Ascending aorta (tissue), 2 donors: Measurements from ENCODE around the gene CACNA1D. TPM values are rescaled to one million over a fixed set of nuclear protein-coding genes. Genes with fewer than 3 reads are reported as not detected.
A peak's percentile ranks its signal among the peaks of the same experiment; 100 is the strongest.

Experiments
- DNase-seq, 2 donors: peaks; one replicate each; pipeline ENCODE4 v3.0.0-alpha.2; 2019; ENCODE audit warnings: low spot score in 2 of 2
- H3K27ac ChIP-seq, 2 donors: fragments of 200-600 bp; sonication (generic); one replicate each; pipeline ENCODE4 v1.5.1; 2016 to 2017; ENCODE audit warnings: mild to moderate bottlenecking in 1 of 2
- H3K27me3 ChIP-seq: fragments of 200-600 bp; sonication (generic); one replicate; pipeline ENCODE4 v1.5.1; 2017
- H3K36me3 ChIP-seq, 2 donors: fragments of 200-600 bp; sonication (generic); one replicate each; pipeline ENCODE4 v1.5.1; 2016
- H3K4me1 ChIP-seq, 2 donors: fragments of 200-600 bp; sonication (generic); one replicate each; pipeline ENCODE4 v1.5.1; 2016 to 2017; ENCODE audit warnings: mild to moderate bottlenecking in 1 of 2
- H3K4me3 ChIP-seq, 2 donors: fragments of 200-600 bp; sonication (generic); one replicate each; pipeline ENCODE4 v1.5.1; 2016 to 2017; ENCODE audit warnings: mild to moderate bottlenecking in 1 of 2
- H3K9me3 ChIP-seq, 2 donors: fragments of 200-600 bp; sonication (generic); one replicate each; pipeline ENCODE4 v1.5.1; 2016
- intact Hi-C: fragments of 100-400 bp; cut with DNase I; formaldehyde crosslinking; loops from one replicate; pipeline ENCODE4 v1.15.1; 2023
- total RNA-seq: library from RNA; depleted of rRNA; stranded (reverse); fragments of >200 nt; gene quantifications from one replicate; pipeline ENCODE4 v1.1.0, GENCODE V29; 2016
- TF ChIP-seq, protein P1 (sequence below), 3 experiments: fragments of 200-600 bp in 2 of 3; fragments of 450-650 bp in 1 of 3; sonication (generic) in 2 of 3; IDR thresholded peaks; one replicate each; pipeline ENCODE4 v1.5.1; 2016 to 2019; ENCODE audit warnings: antibody characterized with exemption in 3 of 3, mild to moderate bottlenecking in 1 of 3, moderate library complexity in 1 of 3

The CACNA1D gene
- total RNA-seq, 1 donor from 2014 or later = 0.43 TPM

GRCh38 chr3:53815067-53815466 lies 320.7 kb downstream of the CACNA1D start:
- Histone ChIP-seq H3K4me3 (no peak overlapping the region), H3K4me1 (no peaks in the 10 kb centered on the region), H3K9me3 (no peaks in the 10 kb centered on the region), H3K27me3 (no peaks in the 10 kb centered on the region), H3K36me3 (no peaks in the 10 kb centered on the region), H3K27ac (no peak overlapping the region)
- DNase-seq = peak in 1 of 2 donors; percentile 34
- TF ChIP-seq, protein P1, sequence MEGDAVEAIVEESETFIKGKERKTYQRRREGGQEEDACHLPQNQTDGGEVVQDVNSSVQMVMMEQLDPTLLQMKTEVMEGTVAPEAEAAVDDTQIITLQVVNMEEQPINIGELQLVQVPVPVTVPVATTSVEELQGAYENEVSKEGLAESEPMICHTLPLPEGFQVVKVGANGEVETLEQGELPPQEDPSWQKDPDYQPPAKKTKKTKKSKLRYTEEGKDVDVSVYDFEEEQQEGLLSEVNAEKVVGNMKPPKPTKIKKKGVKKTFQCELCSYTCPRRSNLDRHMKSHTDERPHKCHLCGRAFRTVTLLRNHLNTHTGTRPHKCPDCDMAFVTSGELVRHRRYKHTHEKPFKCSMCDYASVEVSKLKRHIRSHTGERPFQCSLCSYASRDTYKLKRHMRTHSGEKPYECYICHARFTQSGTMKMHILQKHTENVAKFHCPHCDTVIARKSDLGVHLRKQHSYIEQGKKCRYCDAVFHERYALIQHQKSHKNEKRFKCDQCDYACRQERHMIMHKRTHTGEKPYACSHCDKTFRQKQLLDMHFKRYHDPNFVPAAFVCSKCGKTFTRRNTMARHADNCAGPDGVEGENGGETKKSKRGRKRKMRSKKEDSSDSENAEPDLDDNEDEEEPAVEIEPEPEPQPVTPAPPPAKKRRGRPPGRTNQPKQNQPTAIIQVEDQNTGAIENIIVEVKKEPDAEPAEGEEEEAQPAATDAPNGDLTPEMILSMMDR (IDR thresholded peaks at IDR 0.05) = no peak
- intact Hi-C loops = no loop called here

DNA sequence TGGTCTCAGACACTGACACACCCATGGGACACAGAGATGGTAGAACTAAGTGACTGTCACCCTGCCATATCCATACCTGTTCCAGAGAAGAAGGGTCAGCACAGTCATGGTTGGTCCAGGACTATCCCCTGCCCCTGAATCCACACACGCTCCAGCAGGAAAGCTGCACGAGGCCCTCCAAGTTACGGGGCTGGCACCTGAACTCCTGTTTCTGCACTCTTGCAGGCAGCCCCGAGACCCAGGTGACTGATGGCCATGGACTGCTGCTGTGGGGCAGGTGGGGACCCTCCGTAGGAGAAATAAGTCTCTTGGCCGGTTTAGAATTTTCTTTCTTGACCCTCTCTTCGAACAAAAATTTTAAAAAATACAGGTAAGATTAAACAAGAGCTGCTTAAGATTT lies 321.2 kb downstream of the CACNA1D start:
- intact Hi-C loops = no loop called here
- no peak overlapping the region for H3K27ac ChIP-seq
- no peaks in the 10 kb centered on the region for H3K9me3 ChIP-seq
- no peaks in the 10 kb centered on the region for H3K27me3 ChIP-seq
- no peak for DNase-seq
- TF ChIP-seq, protein P1 (IDR thresholded peaks at IDR 0.05) = no peak
- H3K4me3 ChIP-seq = no peak overlapping the region
- no peaks in the 10 kb centered on the region for H3K36me3 ChIP-seq
- H3K4me1 ChIP-seq = no peaks in the 10 kb centered on the region

DNA sequence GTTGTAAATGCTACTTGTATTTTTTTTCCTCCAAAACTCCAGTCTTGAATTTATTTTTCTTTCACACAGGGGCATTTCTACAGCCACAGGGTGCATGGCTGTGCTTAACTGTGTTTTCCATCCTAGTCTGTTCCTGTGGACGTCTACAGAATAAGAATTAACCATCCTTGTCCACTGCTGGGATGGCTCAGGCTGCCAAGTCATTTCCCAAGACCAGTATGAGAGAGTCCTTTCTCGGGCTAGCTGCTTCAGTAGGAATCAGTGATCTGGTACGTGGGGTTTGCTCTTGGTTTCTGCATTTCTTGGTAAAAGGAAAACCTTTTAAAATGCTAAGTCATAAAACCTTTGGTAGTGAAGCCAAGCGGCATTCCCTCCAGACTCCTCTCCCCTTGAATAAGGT lies 322.0 kb downstream of the CACNA1D start:
- no peak for DNase-seq
- Histone ChIP-seq H3K27me3 (no peaks in the 10 kb centered on the region), H3K27ac (no peak overlapping the region), H3K36me3 (no peaks in the 10 kb centered on the region), H3K9me3 (no peaks in the 10 kb centered on the region), H3K4me1 (no peaks in the 10 kb centered on the region), H3K4me3 (no peak overlapping the region)
- intact Hi-C loops = no loop called here
- TF ChIP-seq, protein P1 (IDR thresholded peaks at IDR 0.05) = no peak

DNA sequence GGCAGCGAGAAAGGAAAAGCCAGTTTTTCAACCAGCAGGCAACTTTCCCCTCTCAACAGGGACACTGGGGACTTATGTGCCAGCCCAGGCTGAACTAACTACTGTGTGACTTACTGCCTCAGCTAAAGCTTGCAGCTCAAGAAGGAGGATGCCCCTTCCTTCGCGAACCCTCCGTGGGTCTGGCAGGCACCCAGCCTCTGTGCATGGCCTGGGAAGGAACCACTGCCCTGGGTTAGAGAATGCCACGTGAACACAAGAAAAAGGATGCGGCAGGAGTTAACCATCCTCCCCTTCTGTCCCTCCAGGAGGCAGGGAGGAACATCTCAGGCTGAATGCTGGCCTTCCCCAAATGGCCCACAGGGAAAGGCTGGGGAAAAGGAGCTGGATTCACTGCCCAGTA lies 322.8 kb downstream of the CACNA1D start:
- TF ChIP-seq, protein P1 (IDR thresholded peaks at IDR 0.05) = no peak
- no peaks in the 10 kb centered on the region for H3K9me3 ChIP-seq
- no peaks in the 10 kb centered on the region for H3K27me3 ChIP-seq
- no peak overlapping the region for H3K27ac ChIP-seq
- no peaks in the 10 kb centered on the region for H3K4me1 ChIP-seq
- no peaks in the 10 kb centered on the region for H3K36me3 ChIP-seq
- intact Hi-C loops = no loop called here
- DNase-seq = peak in 1 of 2 donors; percentile 48
- H3K4me3 ChIP-seq = no peak overlapping the region

DNA sequence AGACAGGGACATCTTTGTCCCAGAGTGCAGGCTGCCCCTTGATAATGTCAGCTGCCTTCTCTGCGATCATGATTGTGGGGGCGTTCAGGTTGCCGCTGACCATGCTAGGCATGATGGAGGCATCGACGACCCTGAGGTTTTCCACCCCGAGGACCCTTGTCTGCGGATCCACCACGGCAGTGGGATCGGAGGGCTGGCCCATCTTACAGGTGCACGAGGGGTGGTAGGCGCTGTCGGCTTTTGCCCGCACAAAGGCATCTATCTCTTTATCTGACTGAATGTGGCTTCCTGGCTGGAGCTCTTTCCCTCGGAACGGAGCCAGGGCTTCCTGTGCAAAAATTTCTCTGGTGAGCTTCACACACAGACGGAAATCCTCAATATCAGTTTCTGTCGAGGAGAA lies 323.4 kb downstream of the CACNA1D start:
- TF ChIP-seq, protein P1 (IDR thresholded peaks at IDR 0.05) = no peak
- peak in 1 of 2 donors; percentile 50 for DNase-seq
- Histone ChIP-seq H3K9me3 (no peaks in the 10 kb centered on the region), H3K27ac (no peak overlapping the region), H3K4me3 (no peak overlapping the region), H3K36me3 (no peaks in the 10 kb centered on the region), H3K4me1 (no peaks in the 10 kb centered on the region), H3K27me3 (no peaks in the 10 kb centered on the region)
- intact Hi-C loops = no loop called here
